ENCODE data around the gene TRPV6. TPM values are rescaled to one million over a fixed set of nuclear protein-coding genes. Genes with fewer than 3 reads are reported as not detected.

The TRPV6 gene
- total RNA-seq, 4 donors from 2014 or later = under 0.01 TPM; not detected in 3

DNA sequence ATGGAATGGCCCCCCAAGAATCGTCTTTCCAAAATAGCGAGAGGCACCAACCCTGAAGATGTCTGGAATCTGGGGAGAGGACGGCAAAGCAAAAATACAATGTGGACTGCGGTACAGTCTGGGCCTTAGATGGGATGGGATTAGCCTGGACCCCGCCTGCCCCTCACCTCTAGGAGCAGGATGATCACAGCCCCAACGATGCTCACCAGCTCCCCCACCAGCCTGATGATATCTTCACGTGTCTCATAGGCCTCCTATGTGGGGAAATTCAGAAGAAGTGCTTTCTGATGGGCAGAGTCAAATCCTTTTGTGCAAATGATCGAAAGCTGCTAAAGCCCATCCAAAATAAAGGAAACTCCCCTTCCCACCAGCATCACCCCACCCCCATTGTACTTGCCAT, 29.8 kb upstream of the TRPV6 start:
- TF ChIP-seq CTCF (IDR thresholded peaks at IDR 0.05; ENCODE audit: low read depth) = no peak

- TF ChIP-seq CTCF (IDR thresholded peaks at IDR 0.05; ENCODE audit: low read depth) = no peak
Observed at GRCh38 chr7:142914121-142914520, 28.6 kb upstream of the TRPV6 start.

DNA sequence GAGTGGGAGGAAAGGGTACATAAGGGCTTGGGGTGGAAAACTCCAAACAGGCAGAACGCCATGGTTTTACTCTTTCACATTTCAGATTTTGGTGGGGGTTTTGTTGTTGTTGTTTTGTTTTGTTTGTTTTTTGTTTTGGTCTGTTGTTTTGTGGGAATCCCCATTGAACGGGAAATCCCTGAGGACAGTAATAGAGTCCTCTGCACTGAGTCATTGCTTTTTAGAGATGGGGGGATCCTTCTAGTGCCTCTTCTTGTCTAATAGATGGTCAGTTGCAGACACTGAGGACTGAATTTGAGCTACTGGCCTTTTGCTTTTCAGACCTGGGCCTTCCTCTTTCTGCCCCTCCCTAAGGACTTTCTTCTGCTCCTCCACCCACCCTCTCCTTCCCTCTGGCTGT, 28.0 kb upstream of the TRPV6 start:
- no peak for TF ChIP-seq CTCF (IDR thresholded peaks at IDR 0.05; ENCODE audit: low read depth)

- TF ChIP-seq CTCF (IDR thresholded peaks at IDR 0.05; ENCODE audit: low read depth) = no peak
Observed at GRCh38 chr7:142913051-142913450, 27.5 kb upstream of the TRPV6 start.

- TF ChIP-seq CTCF (IDR thresholded peaks at IDR 0.05; ENCODE audit: low read depth) = no peak
Observed at GRCh38 chr7:142910481-142910880, 24.9 kb upstream of the TRPV6 start.

- no peak for TF ChIP-seq CTCF (IDR thresholded peaks at IDR 0.05; ENCODE audit: low read depth)
Observed at GRCh38 chr7:142910031-142910433, 24.5 kb upstream of the TRPV6 start.

DNA sequence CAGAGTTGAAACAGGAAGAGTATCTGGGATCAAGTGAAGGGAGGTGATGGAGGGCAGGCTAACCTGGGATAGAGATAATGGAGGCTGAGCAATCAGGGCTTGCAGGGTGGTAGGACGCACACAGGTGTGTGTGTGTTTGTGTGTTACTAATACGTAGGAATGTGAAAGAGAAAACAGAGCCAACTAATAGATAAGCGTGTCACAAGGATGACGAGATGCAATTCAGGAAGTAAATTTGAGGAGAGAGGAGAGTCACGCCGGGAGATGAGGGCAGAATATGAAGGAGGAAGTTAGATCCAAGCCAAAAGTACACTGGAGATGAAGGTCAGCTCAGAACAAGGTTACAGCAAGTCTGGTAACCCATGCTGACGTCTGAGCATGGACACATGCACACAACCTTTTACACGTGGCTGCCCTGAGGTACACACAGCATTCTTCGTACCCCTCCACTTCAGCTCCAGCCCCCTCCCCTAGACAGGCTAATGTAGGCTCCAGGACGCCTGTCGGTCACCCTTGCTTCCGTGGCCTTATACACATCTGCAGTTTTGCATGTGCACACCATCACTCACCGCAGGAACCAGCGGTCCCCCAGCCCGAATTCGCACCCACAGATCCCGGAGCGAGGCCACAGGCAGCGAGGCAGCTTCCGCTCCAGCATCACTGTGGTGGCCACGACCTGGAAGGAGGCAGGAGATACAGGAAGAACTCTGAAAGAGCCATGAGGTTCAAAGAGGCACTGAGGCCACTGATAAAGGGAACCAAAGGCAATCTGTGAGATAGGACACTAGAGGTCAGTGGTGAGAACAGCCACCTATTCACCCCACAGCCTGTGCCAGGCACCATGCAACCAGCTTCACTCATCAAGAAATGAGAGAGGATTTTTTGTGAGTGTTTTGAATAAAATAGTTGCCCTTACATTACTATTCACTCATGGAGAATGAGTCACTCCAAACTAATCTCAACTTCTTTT, 23.7 kb upstream of the TRPV6 start:
- no peak for TF ChIP-seq CTCF (IDR thresholded peaks at IDR 0.05; ENCODE audit: low read depth)

All from subcutaneous adipose tissue (tissue), 4 donors.